Stimulated activated naive CD8-positive, alpha-beta T cell treated with anti-CD3 and anti-CD28 coated beads, Interleukin-15, Interleukin-2, amounts not matched to agents 100 ng/mL and 50 ng/mL, for 24 hours (primary cell): ENCODE data around the gene OR52E2.

ENCODE experiments used
- H3K27ac Mint-ChIP-seq: one replicate; pipeline ENCODE4 v1.8.0; 2021; ENCODE audit warnings: mild to moderate bottlenecking, mixed read lengths
- H3K27me3 Mint-ChIP-seq: one replicate; pipeline ENCODE4 v1.8.0; 2021; ENCODE audit warnings: mixed read lengths
- H3K36me3 Mint-ChIP-seq: one replicate; pipeline ENCODE4 v1.8.0; 2021; ENCODE audit warnings: low read depth, mixed read lengths
- H3K4me1 Mint-ChIP-seq: one replicate; pipeline ENCODE4 v1.8.0; 2021; ENCODE audit warnings: low read depth, mixed read lengths
- H3K4me3 Mint-ChIP-seq: one replicate; pipeline ENCODE4 v1.8.0; 2021; ENCODE audit warnings: mild to moderate bottlenecking, mixed read lengths
- H3K9me3 Mint-ChIP-seq: one replicate; pipeline ENCODE4 v1.8.0; 2021; ENCODE audit warnings: mixed read lengths

Gene OR52E2

GRCh38 chr11:5043380-5043779 is 16.0 kb downstream of the OR52E2 start:
- Mint-ChIP-seq H3K36me3 (no peaks in the 10 kb centered on the region), H3K4me1 (no peaks in the 10 kb centered on the region), H3K4me3 (no peak overlapping the region), H3K27ac (no peak overlapping the region), H3K9me3 (peaks cover 12% of the 10 kb centered on the region), H3K27me3 (peaks cover 3% of the 10 kb centered on the region)

DNA sequence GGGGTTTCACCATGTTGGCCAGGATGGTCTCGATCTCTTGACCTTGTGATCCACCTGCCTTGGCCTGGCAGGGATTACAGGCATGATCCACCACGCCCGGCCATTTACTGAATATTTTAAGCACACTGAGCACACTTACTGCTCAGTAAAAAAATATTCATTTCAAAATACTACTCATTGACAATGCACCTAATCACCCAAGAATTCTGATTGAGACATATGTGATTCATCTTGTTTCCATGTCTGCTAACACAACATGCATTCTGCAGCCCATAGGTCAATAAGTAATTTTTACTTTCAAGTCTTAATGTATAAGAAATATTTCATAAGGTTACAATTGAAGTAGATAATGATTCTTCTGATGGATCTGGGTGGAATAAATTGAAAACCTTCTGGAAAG is 17.3 kb downstream of the OR52E2 start:
- no peaks in the 10 kb centered on the region for H3K4me1 Mint-ChIP-seq
- H3K4me3 Mint-ChIP-seq = no peak overlapping the region
- H3K27me3 Mint-ChIP-seq = peaks cover 3% of the 10 kb centered on the region
- no peak overlapping the region for H3K27ac Mint-ChIP-seq
- H3K36me3 Mint-ChIP-seq = no peaks in the 10 kb centered on the region
- peaks cover 14% of the 10 kb centered on the region for H3K9me3 Mint-ChIP-seq

GRCh38 chr11:5040876-5041275 is 18.6 kb downstream of the OR52E2 start:
- H3K27me3 Mint-ChIP-seq = peaks cover 3% of the 10 kb centered on the region
- H3K4me3 Mint-ChIP-seq = no peak overlapping the region
- no peak overlapping the region for H3K27ac Mint-ChIP-seq
- H3K4me1 Mint-ChIP-seq = no peaks in the 10 kb centered on the region
- H3K9me3 Mint-ChIP-seq = peaks cover 11% of the 10 kb centered on the region
- H3K36me3 Mint-ChIP-seq = no peaks in the 10 kb centered on the region

DNA sequence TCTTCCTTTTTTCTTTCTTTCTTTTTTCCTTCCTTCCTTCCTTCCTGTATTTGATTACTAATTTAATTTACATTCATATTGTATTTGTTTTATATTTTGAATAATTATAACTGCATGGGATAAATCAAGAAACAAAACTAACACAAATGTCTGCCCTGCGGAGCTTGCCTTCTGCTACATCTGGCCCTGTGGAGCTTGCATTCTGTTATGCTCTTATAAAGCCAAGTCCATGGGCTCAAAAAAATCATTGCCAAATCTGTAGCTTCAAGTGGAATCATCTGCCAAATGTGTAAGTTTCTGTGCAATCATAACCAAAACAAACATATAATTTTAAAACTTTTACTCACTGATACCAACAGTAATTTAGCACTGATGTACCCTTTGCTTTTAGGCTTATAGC is 21.1 kb downstream of the OR52E2 start:
- H3K27me3 Mint-ChIP-seq = peaks cover 3% of the 10 kb centered on the region
- H3K4me3 Mint-ChIP-seq = no peak overlapping the region

GRCh38 chr11:5037926-5038325 is 21.5 kb downstream of the OR52E2 start:
- Mint-ChIP-seq H3K4me3 (no peak overlapping the region), H3K4me1 (no peaks in the 10 kb centered on the region), H3K27ac (no peak overlapping the region), H3K27me3 (peaks cover 3% of the 10 kb centered on the region), H3K36me3 (no peaks in the 10 kb centered on the region), H3K9me3 (peaks cover 11% of the 10 kb centered on the region)

More for the DNA sequence above, 21.1 kb downstream of the OR52E2 start:
- H3K9me3 Mint-ChIP-seq = peaks cover 11% of the 10 kb centered on the region
- no peak overlapping the region for H3K27ac Mint-ChIP-seq
- no peaks in the 10 kb centered on the region for H3K4me1 Mint-ChIP-seq
- no peaks in the 10 kb centered on the region for H3K36me3 Mint-ChIP-seq

- H3K4me1 Mint-ChIP-seq = no peaks in the 10 kb centered on the region
- H3K4me3 Mint-ChIP-seq = no peak overlapping the region
- no peaks in the 10 kb centered on the region for H3K27me3 Mint-ChIP-seq
- no peak overlapping the region for H3K27ac Mint-ChIP-seq
- H3K9me3 Mint-ChIP-seq = peaks cover 7% of the 10 kb centered on the region
- no peaks in the 10 kb centered on the region for H3K36me3 Mint-ChIP-seq
Observed at GRCh38 chr11:5036669-5037068, 22.8 kb downstream of the OR52E2 start.

DNA sequence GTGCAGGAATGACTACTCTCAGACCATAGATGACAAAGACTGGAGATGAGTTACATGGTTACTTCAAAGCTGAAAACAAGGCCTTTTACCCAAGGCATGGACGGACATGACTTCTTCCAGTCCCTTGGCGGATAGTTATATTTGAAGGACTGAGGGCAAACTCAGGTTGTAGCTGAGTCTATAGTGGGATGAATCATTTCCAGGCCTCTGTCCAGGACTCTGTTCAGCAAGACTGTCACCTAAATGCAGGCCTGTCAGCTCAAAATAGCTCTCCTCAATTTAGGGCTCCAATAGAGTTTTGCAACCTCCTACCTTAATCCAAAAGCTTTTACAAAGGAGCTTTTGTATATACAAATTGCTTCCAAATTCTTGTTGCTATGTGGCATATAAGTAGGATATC is 37.4 kb downstream of the OR52E2 start:
- Mint-ChIP-seq H3K36me3 (no peaks in the 10 kb centered on the region), H3K27me3 (no peaks in the 10 kb centered on the region), H3K9me3 (peaks cover 19% of the 10 kb centered on the region), H3K4me1 (no peaks in the 10 kb centered on the region), H3K4me3 (no peak overlapping the region), H3K27ac (no peak overlapping the region)

DNA sequence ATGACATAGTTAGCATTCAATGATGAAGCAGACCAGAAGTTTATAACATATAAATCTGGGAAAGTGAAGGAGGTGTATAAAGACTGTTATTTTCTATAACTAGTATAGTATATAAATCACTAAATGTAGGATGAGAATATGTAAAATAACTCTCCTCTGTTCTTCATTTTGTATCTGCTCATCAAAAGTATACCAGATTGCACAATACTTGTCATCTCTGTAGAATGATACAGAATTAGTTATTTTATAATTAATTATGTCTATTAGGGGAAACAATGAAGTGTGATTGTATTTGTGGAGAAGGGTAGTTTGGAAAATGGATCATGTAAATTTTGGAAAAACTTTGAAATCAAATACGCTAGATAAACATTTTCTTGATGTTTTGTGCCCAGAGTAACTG is 46.4 kb downstream of the OR52E2 start:
- peaks cover 7% of the 10 kb centered on the region for H3K9me3 Mint-ChIP-seq
- no peak overlapping the region for H3K4me3 Mint-ChIP-seq
- H3K4me1 Mint-ChIP-seq = no peaks in the 10 kb centered on the region
- no peak overlapping the region for H3K27ac Mint-ChIP-seq
- H3K36me3 Mint-ChIP-seq = no peaks in the 10 kb centered on the region
- H3K27me3 Mint-ChIP-seq = no peaks in the 10 kb centered on the region

DNA sequence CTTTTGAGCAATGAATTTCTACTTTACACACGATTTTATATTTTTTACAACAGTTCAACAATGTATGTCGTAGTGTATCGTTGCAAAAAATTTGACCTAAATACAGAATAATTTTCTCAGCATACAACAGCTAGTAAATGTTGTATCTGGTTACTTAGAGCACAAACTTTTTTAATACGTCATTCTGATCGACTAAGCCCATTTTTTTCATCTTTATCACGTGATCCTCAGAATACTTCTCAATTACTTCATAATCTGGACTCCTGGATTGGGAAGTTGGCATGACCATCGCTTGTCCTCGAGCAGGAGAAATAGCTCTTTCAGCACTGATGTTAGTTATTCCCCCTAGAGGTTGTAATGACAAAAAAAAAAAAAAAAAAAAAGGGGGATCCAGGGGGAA is 48.2 kb downstream of the OR52E2 start:
- no peaks in the 10 kb centered on the region for H3K4me1 Mint-ChIP-seq
- H3K36me3 Mint-ChIP-seq = no peaks in the 10 kb centered on the region
- H3K27me3 Mint-ChIP-seq = no peaks in the 10 kb centered on the region
- H3K9me3 Mint-ChIP-seq = peaks cover 7% of the 10 kb centered on the region
- H3K27ac Mint-ChIP-seq = no peak overlapping the region
- H3K4me3 Mint-ChIP-seq = no peak overlapping the region
